IPS-20b (cell line): ENCODE measurements around the gene KCNC1.

ENCODE experiments used
- H3K27ac ChIP-seq: one replicate; pipeline ENCODE4 v1.5.1; 2013; ENCODE audit warnings: low read length
- H3K27me3 ChIP-seq: 2 replicates; pipeline ENCODE4 v1.6.1; 2013; ENCODE audit warnings: mild to moderate bottlenecking, low read length, inconsistent platforms; ENCODE audit not compliant: insufficient read depth
- H3K36me3 ChIP-seq: 2 replicates; pipeline ENCODE4 v1.6.1; 2013; ENCODE audit warnings: low read depth, mild to moderate bottlenecking, inconsistent platforms, low read length, moderate library complexity; ENCODE audit not compliant: insufficient read depth
- H3K4me1 ChIP-seq: 2 replicates; pipeline ENCODE4 v1.6.1; 2013; ENCODE audit warnings: mild to moderate bottlenecking, control low read depth, inconsistent platforms, low read length, moderate library complexity; ENCODE audit not compliant: insufficient read depth
- H3K4me3 ChIP-seq: 2 replicates; pipeline ENCODE4 v1.5.1; 2013; ENCODE audit warnings: mild to moderate bottlenecking, low read length, inconsistent platforms
- H3K9ac ChIP-seq: 2 replicates; pipeline ENCODE4 v1.6.1; 2013; ENCODE audit warnings: low read depth, mild to moderate bottlenecking, inconsistent platforms, low read length, moderate library complexity
- H3K9me3 ChIP-seq: 2 replicates; pipeline ENCODE4 v1.6.1; 2013; ENCODE audit warnings: mild to moderate bottlenecking, low read depth, low read length, inconsistent platforms; ENCODE audit not compliant: insufficient read depth

Gene KCNC1

DNA sequence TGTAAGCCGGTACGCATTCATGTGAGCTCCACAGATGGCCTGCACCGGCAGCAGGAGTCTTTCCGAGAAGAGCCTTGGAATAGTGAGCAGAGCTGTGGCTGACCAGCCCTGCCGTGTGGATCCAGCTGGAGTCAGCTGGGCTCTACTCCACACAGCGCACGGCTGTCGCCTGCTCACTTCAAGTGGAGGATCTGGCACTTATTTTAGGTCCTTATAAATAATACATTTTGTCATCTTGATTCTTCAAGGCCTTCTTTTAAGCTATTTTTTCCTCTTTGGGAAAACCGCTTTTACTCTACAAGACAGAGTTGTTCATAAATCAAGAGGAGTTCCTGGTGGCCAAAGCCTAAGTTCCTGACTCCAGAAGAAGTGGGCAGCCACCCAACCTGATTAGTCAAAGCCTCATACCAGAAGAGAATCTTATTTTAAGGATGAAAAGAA, 93.8 kb downstream of the KCNC1 start:
- H3K27ac ChIP-seq = no peak overlapping the region
- H3K36me3 ChIP-seq = no peaks in the 10 kb centered on the region
- H3K4me1 ChIP-seq = no peaks in the 10 kb centered on the region
- H3K27me3 ChIP-seq = no peaks in the 10 kb centered on the region
- no peaks in the 10 kb centered on the region for H3K9me3 ChIP-seq
- H3K9ac ChIP-seq = no peak overlapping the region
- no peak overlapping the region for H3K4me3 ChIP-seq

DNA sequence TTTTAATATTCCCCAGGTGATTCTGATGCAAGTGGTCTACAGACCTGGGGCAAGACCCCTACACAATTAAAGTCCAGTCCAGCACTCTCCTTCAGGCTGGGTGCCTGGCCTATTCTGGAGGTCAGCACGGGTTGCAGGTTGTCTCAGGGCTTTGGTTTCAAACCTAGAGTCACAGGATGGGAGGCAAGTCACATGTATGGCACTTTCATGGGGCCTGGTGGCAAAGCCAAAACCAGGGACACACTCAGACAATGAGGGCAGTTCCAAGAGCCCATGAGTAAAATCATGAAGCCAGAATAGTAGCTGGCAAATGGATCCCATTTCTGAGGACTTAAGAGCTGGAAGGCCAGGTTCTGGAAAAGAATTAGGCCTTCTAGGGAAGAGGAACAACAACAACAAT, 96.6 kb downstream of the KCNC1 start:
- Histone ChIP-seq H3K27me3 (no peaks in the 10 kb centered on the region), H3K4me3 (no peak overlapping the region), H3K9me3 (no peaks in the 10 kb centered on the region), H3K9ac (no peak overlapping the region), H3K36me3 (no peaks in the 10 kb centered on the region), H3K4me1 (no peaks in the 10 kb centered on the region), H3K27ac (no peak overlapping the region)

DNA sequence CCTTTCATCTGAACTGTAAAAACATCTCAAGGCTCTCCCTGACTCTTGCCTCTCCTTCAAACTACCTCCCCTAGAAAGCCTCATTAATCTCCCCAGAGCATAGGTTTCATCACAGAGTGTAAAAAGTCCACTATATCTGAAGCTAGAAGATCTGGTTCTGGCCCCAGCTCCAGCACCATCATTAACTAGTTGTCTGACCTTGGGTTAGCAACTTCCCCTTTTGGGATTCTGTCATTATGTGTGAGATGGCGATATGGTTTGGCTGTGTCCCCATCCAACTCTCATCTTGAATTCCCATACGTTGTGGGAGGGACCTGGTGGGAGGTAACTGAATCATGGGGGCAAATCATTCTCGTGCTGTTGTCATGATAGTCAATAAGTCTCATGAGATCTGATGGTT, 97.3 kb downstream of the KCNC1 start:
- Histone ChIP-seq H3K27ac (no peak overlapping the region), H3K9ac (no peak overlapping the region), H3K27me3 (no peaks in the 10 kb centered on the region), H3K36me3 (no peaks in the 10 kb centered on the region), H3K4me3 (no peak overlapping the region), H3K9me3 (no peaks in the 10 kb centered on the region), H3K4me1 (no peaks in the 10 kb centered on the region)
